ENCODE results near the gene ITPR3.

ITPR3 gene

GRCh38 chr6:33671744-33672072 lies 50.6 kb downstream of the ITPR3 start:
- DNase-seq, result no peak

DNA sequence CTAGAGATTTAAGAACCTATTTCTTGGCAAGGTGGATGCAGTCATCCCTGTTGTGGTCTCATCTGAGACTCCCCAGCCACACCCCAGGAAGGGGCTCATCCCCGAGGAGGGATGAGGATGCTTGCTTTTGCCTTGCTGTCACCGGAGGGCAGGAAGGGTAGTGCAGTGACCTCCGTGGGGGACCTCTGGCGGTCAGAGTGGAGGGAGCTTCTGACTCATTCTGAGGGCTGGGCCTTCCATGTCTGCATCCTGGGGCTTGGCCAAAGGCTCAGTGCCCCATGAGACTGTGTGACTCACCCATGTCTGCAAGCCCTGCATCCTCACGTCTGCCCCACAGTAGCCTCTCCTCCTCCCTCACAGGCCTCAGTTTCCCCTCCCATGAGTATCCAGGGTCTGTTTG lies 51.7 kb downstream of the ITPR3 start:
- DNase-seq, result no peak

DNA sequence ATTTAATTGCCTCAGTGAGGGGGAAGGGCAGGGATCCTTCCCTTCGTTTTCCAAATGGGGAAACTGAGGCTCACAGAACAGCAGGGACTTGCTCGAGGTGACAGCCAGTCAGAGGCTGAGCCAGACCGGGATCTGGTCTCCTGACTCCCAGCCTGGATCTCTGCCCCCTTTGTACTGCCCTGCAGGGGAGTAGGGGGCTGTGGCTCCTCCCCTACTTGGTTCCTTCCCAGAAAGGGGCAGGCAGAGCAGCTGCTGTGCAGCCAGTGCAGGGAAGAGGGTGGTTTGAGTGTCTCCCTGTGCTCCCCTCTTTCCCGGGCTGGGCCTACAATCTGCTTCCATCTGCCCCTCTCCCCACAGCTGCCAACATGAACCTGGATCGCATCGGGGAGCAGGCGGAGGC lies 52.7 kb downstream of the ITPR3 start:
- no peak for DNase-seq

- no peak for DNase-seq
Measured at GRCh38 chr6:33675968-33676367, 54.8 kb downstream of the ITPR3 start.

GRCh38 chr6:33676416-33677142 lies 55.5 kb downstream of the ITPR3 start:
- no peak for DNase-seq

DNA sequence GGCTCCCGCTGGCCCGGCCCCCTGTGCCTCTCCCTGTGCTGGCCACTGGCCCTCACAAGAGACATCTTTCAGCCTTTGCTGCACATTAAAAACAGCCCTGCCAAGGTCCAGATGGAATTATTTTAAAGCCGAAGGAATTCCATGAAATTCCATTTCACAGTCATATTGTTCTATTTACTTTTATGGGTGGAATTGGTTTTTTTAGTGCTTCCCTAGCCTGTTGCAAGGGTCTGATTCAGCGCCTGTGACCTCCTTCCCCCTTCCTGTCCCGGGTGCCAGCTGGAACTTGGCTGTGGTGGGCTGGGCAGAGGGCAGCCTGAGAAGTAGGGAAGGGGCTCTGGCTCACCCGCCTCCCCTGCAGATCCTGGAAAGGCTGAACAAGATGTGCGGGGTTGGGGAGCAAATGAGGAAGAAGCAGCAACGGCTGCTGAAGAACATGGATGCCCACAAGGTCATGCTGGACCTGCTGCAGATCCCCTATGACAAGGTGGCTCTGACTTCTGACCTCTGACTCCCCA lies 56.1 kb downstream of the ITPR3 start:
- no peak for DNase-seq

DNA sequence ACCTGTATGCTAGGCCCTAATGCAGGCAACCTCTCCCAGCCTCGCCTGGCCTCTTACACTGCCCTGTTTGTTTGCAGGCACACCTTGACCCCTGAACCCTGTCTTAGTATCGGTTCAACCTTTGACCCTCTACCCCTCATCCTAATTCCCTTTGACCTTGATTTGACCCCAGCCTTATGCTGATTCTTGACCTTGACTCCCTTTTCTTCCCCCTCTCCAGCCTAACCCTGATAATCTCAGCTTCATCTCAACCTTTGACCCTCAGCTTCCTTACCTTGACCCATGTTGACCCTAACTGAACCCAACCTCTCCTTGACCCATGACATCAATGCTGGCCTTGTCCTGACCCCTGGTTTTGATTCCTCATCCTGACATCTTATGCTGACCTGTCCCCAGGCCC lies 56.6 kb downstream of the ITPR3 start:
- no peak for DNase-seq

DNA sequence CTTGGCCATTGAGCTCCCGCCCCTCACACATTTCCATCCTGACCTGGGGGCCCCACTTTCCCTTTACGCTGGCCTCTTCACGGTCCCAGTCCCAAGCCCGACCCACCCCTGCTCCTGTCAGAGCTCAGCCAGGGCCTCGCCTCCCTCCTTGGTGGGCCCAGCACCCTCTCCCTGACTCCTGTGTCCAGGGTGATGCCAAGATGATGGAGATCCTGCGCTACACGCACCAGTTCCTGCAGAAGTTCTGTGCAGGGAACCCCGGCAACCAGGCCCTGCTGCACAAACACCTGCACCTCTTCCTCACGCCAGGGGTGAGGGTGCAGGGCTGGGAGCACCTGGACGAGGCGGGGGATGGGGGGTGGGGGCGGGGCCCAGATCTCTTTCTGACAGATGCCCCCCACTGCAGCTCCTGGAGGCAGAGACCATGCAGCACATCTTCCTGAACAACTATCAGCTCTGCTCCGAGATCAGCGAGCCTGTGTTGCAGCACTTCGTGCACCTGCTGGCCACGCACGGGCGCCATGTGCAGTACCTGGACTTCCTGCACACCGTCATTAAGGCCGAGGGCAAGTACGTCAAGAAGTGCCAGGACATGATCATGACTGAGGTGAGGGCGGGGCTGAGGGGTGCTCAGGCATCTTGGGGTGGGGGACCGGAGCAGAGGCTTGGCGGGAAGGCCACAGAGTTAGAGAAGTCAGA lies 57.3 kb downstream of the ITPR3 start:
- no peak for DNase-seq

DNA sequence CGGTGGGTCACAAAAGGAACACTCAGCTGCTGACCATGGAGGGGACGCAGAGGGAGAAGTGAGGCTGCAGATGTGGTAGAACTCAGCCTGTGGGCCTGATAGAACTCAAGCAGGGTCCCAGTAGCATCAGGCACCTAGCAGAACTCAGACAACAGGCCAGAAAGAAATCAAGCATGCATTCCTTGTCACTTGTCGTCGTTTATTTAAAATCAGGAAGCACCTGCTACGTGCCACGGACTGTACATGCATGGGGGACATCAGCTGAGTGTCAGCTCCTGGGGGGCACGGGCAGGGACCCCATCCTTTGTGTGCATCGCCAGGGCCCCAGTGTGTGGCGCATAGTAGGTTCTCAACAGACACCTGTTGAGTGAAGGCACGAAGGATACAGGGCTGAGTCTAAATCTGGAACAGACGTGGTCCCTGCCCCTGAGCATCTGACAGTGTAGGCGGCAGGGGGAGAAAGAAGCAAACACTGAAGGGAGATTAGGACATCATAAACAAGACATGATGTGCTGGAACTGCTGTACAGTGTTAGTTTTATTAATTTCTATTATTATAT lies 57.9 kb downstream of the ITPR3 start:
- no peak for DNase-seq

DNA sequence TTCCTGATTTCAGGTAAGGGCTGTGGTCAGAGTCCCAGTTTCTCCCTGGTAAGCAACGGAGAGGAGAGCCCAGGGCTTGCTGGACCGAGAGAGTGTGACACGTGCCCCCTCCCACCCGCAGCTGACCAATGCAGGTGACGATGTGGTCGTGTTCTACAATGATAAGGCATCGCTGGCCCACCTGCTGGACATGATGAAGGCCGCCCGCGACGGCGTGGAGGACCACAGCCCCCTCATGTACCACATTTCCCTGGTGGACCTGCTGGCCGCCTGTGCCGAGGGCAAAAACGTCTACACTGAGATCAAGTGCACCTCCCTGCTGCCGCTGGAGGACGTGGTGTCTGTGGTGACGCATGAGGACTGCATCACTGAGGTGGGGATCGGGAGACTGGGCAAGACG lies 58.6 kb downstream of the ITPR3 start:
- no peak for DNase-seq

GRCh38 chr6:33682341-33682740 lies 61.2 kb downstream of the ITPR3 start:
- DNase-seq, result no peak

- no peak for DNase-seq
Measured at GRCh38 chr6:33683051-33683571, 62.0 kb downstream of the ITPR3 start.

GRCh38 chr6:33683576-33684427 lies 62.7 kb downstream of the ITPR3 start:
- no peak for DNase-seq

DNA sequence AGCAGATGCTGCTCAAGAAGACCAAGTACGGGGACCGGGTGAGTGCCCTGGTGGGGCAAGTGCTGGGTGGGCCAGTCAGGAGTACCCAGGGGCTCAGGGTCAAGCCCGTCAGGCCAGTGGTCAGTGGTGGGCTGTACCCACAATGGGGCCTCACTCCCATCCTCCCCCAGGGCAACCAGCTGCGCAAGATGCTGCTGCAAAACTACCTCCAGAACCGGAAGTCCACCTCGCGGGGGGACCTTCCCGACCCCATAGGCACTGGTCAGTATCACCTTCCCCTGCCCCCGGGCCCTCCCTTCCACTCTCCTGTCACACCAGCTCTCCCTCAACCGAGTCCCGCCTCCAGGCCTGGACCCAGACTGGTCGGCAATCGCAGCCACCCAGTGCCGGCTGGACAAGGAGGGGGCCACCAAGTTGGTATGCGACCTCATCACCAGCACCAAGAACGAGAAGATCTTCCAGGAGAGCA lies 63.3 kb downstream of the ITPR3 start:
- no peak for DNase-seq

GRCh38 chr6:33684983-33685382 lies 63.9 kb downstream of the ITPR3 start:
- DNase-seq, result no peak

- DNase-seq, result no peak
Measured at GRCh38 chr6:33685411-33686224, 64.5 kb downstream of the ITPR3 start.

- DNase-seq, result no peak
Measured at GRCh38 chr6:33686225-33686924, 65.3 kb downstream of the ITPR3 start.

DNA sequence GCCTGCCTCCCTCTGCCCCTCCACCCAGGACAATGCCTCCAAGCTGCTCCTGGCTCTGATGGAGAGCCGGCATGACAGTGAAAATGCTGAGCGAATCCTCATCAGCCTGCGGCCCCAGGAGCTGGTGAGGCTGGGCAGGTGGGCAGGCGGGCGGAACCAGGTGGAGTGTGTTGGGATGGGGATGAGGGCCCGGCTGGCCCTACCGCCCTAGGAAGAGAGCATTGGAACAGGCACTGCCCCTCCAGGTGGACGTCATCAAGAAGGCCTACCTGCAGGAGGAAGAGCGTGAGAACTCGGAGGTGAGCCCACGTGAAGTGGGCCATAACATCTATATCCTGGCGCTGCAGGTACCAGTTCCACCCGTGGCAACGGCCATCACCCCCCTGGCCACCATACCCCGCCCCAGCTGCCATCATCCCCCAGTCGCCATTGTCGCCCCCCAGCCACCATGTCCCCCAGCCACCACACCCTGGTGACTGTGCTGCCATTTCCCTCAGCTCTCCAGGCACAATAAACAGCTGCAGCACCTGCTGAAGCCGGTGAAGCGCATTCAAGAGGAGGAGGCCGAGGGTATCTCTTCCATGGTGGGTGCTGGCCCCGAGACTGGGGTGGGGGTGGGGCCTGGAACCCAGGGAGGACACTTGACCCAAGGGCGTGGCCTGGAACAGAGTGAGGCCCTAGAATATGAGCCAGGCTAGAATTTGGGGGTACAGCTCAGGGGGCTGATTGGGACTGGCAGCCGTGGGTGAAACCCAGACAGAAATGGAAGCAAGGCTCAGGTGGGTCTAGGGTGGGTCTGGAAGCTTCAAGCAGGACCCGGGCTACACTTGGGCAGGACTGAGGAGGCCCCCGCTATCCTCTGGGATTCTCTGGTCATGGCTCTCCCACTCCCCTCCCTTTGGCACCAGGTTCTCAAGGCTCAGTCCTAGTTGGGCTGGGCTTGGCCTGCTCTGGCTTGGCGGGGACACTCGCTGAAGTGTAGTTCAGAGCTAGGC lies 66.2 kb downstream of the ITPR3 start:
- DNase-seq, result no peak

DNA sequence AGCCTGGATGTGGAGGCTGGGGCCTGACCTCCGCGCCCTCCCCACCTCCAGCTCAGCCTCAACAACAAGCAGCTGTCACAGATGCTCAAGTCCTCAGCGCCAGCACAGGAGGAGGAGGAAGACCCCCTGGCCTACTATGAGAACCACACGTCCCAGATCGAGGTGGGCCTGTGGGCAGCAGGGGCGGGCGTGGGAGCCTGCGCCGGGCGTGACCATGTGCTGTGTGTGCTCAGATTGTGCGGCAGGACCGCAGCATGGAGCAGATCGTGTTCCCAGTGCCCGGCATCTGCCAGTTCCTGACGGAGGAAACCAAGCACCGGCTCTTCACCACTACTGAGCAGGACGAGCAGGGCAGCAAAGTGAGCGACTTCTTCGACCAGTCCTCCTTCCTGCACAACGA lies 66.9 kb downstream of the ITPR3 start:
- DNase-seq, result no peak

Measured in NCI-H1092 treated with DMSO at 0.1 percent for 48 hours (cell line).